DOHH2 (cell line): ENCODE data around the gene CRTAC1.

Source experiments
- CTCF ChIP-seq: fragments of 200-600 bp; sonication (generic); IDR thresholded peaks from one replicate; pipeline ENCODE4 v1.5.1; 2014; ENCODE audit warnings: antibody characterized with exemption, mild to moderate bottlenecking, low read depth, low read length; ENCODE audit not compliant: poor library complexity, severe bottlenecking
- EZH2phosphoT487 ChIP-seq: fragments of 200-600 bp; sonication (generic); IDR thresholded peaks from 2 replicates; pipeline ENCODE4 v1.6.1; 2017; ENCODE audit warnings: borderline replicate concordance, mild to moderate bottlenecking, antibody characterized with exemption, low read length, moderate library complexity, mixed read lengths

- TF ChIP-seq CTCF (no peak), EZH2phosphoT487 (no peak)
These were observed 156.9 kb downstream of the CRTAC1 start for GRCh38 chr10:97873569-97873968.
